Uterus (tissue), 2 donors: ENCODE data around the gene DHX35.

Experiments
- POLR2A ChIP-seq, 2 donors: fragments of 450-650 bp; IDR thresholded peaks; one replicate each; pipeline ENCODE4 v1.6.1; 2016; ENCODE audit warnings: antibody characterized with exemption in 2 of 2, mild to moderate bottlenecking in 1 of 2, moderate library complexity in 1 of 2
- TF ChIP-seq, protein P1 (sequence below), 4 experiments: fragments of 200-600 bp in 2 of 4; fragments of 450-650 bp in 2 of 4; sonication (generic) in 2 of 4; IDR thresholded peaks; one replicate each; pipeline ENCODE4 v1.5.1; 2016 to 2019; ENCODE audit warnings: antibody characterized with exemption in 4 of 4, mild to moderate bottlenecking in 2 of 4, moderate library complexity in 1 of 4

DNA sequence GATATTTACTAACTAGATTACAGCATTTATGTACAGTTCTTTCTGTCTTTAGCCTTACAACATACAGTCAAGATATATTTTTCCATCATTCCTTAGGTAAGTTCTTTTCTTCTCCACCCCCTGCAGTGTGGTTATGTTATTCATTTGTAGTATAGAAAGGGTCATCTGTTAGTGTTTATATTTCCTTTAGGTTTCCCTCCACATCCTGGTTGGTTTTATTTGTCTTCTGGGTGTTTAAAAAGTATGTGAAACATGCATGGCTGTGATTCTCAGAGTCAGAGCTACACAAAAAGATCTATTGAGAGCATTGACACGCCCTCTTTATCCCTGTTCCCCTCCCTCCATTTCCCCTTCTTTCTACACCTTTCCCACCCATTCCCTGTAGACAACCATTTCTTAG lies 20.1 kb downstream of the DHX35 start:
- no peak for TF ChIP-seq POLR2A (IDR thresholded peaks at IDR 0.05)
- TF ChIP-seq, protein P1, sequence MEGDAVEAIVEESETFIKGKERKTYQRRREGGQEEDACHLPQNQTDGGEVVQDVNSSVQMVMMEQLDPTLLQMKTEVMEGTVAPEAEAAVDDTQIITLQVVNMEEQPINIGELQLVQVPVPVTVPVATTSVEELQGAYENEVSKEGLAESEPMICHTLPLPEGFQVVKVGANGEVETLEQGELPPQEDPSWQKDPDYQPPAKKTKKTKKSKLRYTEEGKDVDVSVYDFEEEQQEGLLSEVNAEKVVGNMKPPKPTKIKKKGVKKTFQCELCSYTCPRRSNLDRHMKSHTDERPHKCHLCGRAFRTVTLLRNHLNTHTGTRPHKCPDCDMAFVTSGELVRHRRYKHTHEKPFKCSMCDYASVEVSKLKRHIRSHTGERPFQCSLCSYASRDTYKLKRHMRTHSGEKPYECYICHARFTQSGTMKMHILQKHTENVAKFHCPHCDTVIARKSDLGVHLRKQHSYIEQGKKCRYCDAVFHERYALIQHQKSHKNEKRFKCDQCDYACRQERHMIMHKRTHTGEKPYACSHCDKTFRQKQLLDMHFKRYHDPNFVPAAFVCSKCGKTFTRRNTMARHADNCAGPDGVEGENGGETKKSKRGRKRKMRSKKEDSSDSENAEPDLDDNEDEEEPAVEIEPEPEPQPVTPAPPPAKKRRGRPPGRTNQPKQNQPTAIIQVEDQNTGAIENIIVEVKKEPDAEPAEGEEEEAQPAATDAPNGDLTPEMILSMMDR (IDR thresholded peaks at IDR 0.05): no peak
